GM13977 (cell line): ENCODE measurements around the gene TMEM38B.

Experiments
- DNase-seq: peaks from one replicate; pipeline ENCODE4 v3.0.0; 2012; ENCODE audit warnings: low spot score
- in situ Hi-C: fragments of 300-500 bp; cut with MboI; formaldehyde crosslinking; loops from one replicate; pipeline ENCODE4 v1.12.0; 2022; ENCODE audit warnings: low sequenced_read_pairs, low pct_unique_long_range_greater_than_20kb, mixed read lengths, inconsistent platforms; ENCODE audit not compliant: unreplicated experiment
- TF ChIP-seq, protein P1 (sequence below): IDR thresholded peaks from 2 replicates; pipeline ENCODE4 v1.5.1; 2012; ENCODE audit warnings: mild to moderate bottlenecking, control low read depth; ENCODE audit not compliant: insufficient read depth; ENCODE audit errors: extremely low read depth, missing control alignments

Gene TMEM38B

DNA sequence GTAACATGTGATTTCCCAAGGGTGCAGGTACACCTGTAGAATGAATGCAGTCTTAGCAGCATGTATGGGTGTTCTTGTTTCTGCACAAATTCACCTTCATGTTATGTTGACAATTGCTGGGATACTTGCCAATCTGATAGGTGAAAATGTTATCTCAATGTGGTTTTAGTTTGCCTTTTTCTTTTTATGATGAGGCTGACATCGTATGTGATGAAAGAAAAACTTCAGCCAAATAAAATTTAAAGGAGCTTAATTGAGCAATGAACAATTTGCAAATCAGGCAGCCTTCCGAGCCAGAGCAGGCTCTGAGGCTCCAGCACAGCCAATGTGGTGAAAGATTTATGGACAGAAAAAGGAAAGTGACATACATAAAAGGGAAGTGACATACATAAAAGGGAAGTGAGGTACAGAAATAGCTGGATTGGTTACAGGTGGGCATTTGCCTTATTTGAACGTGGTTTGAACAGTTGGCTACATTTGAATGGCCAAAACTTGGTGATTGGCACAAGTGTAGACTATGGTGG lies 21.6 kb upstream of the TMEM38B start:
- TF ChIP-seq, protein P1, sequence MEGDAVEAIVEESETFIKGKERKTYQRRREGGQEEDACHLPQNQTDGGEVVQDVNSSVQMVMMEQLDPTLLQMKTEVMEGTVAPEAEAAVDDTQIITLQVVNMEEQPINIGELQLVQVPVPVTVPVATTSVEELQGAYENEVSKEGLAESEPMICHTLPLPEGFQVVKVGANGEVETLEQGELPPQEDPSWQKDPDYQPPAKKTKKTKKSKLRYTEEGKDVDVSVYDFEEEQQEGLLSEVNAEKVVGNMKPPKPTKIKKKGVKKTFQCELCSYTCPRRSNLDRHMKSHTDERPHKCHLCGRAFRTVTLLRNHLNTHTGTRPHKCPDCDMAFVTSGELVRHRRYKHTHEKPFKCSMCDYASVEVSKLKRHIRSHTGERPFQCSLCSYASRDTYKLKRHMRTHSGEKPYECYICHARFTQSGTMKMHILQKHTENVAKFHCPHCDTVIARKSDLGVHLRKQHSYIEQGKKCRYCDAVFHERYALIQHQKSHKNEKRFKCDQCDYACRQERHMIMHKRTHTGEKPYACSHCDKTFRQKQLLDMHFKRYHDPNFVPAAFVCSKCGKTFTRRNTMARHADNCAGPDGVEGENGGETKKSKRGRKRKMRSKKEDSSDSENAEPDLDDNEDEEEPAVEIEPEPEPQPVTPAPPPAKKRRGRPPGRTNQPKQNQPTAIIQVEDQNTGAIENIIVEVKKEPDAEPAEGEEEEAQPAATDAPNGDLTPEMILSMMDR: no peak
- in situ Hi-C loops: no loop called here
- no peak for DNase-seq

DNA sequence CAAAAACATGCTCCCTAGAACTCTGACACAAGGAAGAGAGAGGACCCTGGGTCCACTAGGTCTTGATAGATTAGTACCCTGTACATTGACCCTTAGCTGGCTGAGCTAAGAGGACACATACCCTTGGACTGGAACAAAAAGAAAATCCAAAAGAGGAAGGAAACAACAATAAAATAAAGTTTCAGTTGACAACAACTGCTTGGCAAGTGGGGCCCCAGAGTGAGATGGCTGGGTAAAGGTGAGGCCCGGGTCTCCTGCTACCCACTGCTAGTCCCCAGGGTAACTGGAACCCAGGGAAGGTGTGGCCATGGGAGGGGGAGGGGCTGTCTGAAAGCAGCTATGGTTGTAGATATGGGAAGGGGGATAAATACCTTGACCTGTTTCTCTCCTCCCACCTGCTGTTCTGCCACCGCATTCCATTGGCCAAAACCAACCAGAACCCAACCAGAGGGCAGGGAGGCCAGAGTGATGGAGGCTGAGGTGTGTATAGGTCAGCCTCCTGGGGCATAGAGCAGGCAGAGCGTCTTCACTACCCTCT lies 20.4 kb upstream of the TMEM38B start:
- in situ Hi-C loops: no loop called here
- no peak for DNase-seq
- TF ChIP-seq, protein P1: no peak

- TF ChIP-seq, protein P1: no peak
- in situ Hi-C loops: no loop called here
- DNase-seq: no peak
These were observed 17.9 kb upstream of the TMEM38B start for GRCh38 chr9:105676351-105676923.

GRCh38 chr9:105678163-105678562 lies 16.2 kb upstream of the TMEM38B start:
- in situ Hi-C loops: no loop called here
- DNase-seq: no peak
- TF ChIP-seq, protein P1: no peak

- in situ Hi-C loops: no loop called here
- TF ChIP-seq, protein P1: no peak
- no peak for DNase-seq
These were observed 15.6 kb upstream of the TMEM38B start for GRCh38 chr9:105678781-105679180.

DNA sequence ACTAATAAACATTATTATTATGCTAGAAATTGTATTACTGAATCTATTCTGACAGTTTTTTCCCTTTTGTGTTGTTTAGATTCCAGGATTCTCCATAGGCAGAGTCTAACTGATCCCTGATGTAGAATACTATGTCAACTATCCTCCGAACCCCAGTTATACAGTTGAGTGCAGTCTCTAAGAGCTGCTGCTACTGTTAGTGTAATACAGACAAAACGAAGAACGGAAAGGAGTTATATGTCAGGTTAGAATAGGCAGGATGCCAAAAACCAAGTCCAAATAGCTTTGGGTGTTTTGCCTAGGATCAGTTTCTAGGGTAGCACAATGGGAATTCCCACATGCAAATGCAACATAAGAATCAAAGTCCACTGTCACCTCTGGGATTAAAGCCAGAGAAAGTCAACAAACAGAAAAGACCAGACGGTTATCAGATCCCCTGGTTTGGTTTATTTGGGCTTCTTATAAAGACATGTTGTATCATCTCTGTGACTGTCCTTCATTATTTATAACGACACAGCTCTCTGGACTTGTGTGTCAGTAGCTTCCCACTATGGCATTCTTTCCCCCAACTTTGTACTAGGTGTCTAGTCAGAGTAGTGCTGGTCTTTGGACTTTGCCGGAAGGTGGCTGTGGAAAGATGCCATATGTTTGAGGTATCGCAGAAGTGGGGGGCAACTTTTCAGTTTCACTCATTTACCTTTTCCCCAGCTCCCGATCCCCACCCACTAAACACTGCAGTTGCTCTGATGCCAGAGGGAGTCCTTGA lies 14.9 kb upstream of the TMEM38B start:
- in situ Hi-C loops: no loop called here
- DNase-seq: no peak
- TF ChIP-seq, protein P1: no peak
